ENCODE measurements around the gene IL31RA. TPM values are rescaled to one million over a fixed set of nuclear protein-coding genes. Genes with fewer than 3 reads are reported as not detected.

IL31RA gene
- total RNA-seq, 4 donors from 2014 or later: 0.07 TPM; not detected in 3

DNA sequence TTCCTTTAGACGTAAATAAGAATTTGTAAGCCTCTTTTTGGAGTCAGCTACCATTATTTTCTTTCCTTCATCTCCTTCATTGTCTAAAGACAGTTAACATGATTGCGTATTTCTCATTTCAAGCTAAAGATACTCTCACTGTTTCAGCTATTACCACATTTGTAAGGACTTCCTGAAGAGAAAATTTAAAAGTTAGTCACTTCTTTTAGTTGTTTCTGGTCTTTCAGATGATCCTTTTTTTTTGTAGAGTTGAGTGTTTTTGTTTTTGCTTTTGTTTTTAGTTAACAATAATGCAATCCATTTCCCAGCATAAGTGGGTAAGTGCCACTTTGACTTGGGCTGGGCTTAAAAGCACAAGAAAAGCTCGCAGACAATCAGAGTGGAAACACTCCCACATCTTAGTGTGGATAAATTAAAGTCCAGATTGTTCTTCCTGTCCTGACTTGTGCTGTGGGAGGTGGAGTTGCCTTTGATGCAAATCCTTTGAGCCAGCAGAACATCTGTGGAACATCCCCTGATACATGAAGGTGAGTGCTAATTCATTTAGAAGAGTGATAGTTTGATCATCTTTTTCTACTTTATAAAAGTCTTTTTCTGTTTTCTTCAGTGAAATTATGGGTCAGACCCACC, 2.0 kb downstream of the IL31RA start:
- Histone ChIP-seq H3K9me3 (no peaks in the 10 kb centered on the region), H3K36me3 (no peaks in the 10 kb centered on the region), H3K4me3 (no peak overlapping the region), H3K27ac (no peak overlapping the region), H3K4me1 (no peaks in the 10 kb centered on the region), H3K27me3 (no peaks in the 10 kb centered on the region)
- TF ChIP-seq, protein P1, sequence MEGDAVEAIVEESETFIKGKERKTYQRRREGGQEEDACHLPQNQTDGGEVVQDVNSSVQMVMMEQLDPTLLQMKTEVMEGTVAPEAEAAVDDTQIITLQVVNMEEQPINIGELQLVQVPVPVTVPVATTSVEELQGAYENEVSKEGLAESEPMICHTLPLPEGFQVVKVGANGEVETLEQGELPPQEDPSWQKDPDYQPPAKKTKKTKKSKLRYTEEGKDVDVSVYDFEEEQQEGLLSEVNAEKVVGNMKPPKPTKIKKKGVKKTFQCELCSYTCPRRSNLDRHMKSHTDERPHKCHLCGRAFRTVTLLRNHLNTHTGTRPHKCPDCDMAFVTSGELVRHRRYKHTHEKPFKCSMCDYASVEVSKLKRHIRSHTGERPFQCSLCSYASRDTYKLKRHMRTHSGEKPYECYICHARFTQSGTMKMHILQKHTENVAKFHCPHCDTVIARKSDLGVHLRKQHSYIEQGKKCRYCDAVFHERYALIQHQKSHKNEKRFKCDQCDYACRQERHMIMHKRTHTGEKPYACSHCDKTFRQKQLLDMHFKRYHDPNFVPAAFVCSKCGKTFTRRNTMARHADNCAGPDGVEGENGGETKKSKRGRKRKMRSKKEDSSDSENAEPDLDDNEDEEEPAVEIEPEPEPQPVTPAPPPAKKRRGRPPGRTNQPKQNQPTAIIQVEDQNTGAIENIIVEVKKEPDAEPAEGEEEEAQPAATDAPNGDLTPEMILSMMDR (IDR thresholded peaks at IDR 0.05): no peak
- no peak for TF ChIP-seq POLR2A (IDR thresholded peaks at IDR 0.05)
- no peak for DNase-seq
- intact Hi-C loops (cut with DNase I; ENCODE audit: low total_unique reads): no loop called here

DNA sequence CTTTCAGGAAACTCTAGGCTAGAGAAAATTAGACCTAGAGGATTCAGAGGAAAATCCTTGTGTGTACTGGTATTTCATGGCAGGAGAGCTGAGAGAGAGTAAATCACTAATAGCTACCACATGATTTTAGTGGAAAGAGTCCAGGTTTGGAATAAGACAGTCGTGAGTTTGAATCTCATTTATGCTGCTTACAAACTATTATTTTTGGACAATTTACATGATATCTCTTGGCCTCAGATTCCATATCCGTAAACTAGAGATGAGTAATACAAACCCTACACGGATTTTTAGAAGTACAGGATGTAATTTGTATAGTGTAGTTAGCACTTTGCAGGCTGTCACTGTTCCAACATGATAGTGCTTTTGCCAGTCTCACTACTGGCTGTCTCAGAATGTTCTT, 2.7 kb downstream of the IL31RA start:
- TF ChIP-seq, protein P1 (IDR thresholded peaks at IDR 0.05): no peak
- TF ChIP-seq POLR2A (IDR thresholded peaks at IDR 0.05): no peak
- H3K27ac ChIP-seq: no peak overlapping the region
- H3K27me3 ChIP-seq: no peaks in the 10 kb centered on the region
- no peaks in the 10 kb centered on the region for H3K9me3 ChIP-seq
- H3K4me1 ChIP-seq: no peaks in the 10 kb centered on the region
- no peaks in the 10 kb centered on the region for H3K36me3 ChIP-seq
- intact Hi-C loops (cut with DNase I; ENCODE audit: low total_unique reads): no loop called here
- no peak overlapping the region for H3K4me3 ChIP-seq
- no peak for DNase-seq

DNA sequence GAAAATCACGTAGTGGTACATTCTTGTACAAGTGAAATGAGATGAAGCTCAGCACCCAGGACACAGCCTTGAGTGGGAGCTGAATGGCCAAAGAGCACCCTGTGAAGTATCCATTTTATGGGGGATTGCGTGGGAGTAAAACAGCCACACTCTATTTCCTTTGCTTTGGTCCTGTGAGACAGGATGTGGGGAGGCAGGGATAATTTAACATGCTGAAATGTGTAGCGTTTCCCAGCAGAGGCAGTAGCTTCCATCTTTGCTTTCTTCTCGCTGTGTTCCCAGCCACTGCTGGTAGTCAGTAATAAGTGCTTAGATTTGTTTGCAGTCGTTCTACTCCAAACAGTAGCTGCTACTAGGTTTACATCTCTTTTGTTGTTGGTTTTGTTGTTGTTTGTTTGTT, 4.4 kb downstream of the IL31RA start:
- no peak for TF ChIP-seq POLR2A (IDR thresholded peaks at IDR 0.05)
- TF ChIP-seq, protein P1 (IDR thresholded peaks at IDR 0.05): no peak
- Histone ChIP-seq H3K27ac (no peak overlapping the region), H3K36me3 (no peaks in the 10 kb centered on the region), H3K27me3 (no peaks in the 10 kb centered on the region), H3K4me3 (no peak overlapping the region), H3K9me3 (no peaks in the 10 kb centered on the region), H3K4me1 (no peaks in the 10 kb centered on the region)
- no peak for DNase-seq
- intact Hi-C loops (cut with DNase I; ENCODE audit: low total_unique reads): no loop called here

DNA sequence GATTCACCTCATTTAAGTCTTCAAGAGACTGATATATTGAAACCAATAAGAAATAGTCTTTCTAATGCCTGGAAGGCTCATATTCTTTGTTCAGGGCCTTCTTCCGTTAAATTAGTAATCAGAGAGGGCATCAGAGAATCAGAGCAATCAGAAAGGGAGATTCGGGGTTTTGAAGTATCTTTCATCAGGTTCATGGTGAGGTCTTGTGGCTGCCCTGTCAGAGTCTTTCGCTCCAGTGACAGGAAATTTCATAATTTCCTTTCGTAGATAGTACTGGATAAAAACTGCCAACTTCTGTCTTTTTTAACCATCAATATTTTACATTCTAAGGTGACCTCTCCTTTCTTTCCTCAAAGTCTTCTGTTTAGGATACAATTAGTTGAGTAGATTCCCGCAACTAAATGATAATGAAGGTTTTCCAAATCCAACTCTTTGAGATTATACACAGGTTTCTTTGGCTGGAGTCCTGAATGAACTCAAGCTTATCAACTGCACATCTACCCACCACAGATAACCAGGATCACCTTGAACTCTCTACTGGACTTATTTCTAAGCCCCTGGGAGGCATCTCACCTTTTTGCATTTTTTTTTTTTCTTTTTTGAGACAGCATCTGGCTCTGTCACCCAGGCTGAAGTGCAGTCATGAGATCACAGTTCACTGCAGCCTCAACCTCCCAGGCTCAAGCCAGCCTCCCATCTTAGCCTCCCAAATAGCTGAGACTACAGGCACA, 5.5 kb downstream of the IL31RA start:
- H3K4me3 ChIP-seq: no peak overlapping the region
- DNase-seq: no peak
- no peaks in the 10 kb centered on the region for H3K9me3 ChIP-seq
- intact Hi-C loops (cut with DNase I; ENCODE audit: low total_unique reads): no loop called here
- no peaks in the 10 kb centered on the region for H3K4me1 ChIP-seq
- no peaks in the 10 kb centered on the region for H3K36me3 ChIP-seq
- H3K27me3 ChIP-seq: no peaks in the 10 kb centered on the region
- TF ChIP-seq, protein P1 (IDR thresholded peaks at IDR 0.05): no peak
- no peak for TF ChIP-seq POLR2A (IDR thresholded peaks at IDR 0.05)
- no peak overlapping the region for H3K27ac ChIP-seq

DNA sequence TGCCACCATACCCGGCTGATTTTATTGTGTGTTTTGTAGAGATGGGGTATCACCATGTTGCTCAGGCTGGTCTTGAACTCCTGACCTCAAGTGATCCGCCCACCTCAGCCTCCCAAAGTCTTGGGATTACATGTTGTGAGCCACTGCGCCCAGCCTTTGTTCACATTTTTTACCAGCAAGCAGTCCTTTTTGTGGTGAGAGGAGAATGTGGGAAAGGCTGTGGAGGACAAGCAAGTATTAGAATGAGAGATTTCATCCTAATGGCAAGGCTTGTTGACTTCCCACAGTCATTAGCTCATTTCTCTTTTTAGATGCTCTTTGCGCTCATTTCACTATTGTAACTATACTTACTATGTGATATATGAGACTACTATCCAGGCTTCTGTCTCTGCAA, 6.1 kb downstream of the IL31RA start:
- no peak overlapping the region for H3K4me3 ChIP-seq
- no peak for DNase-seq
- TF ChIP-seq POLR2A (IDR thresholded peaks at IDR 0.05): no peak
- TF ChIP-seq, protein P1 (IDR thresholded peaks at IDR 0.05): no peak
- H3K4me1 ChIP-seq: no peaks in the 10 kb centered on the region
- H3K36me3 ChIP-seq: no peaks in the 10 kb centered on the region
- H3K27me3 ChIP-seq: no peaks in the 10 kb centered on the region
- no peaks in the 10 kb centered on the region for H3K9me3 ChIP-seq
- intact Hi-C loops (cut with DNase I; ENCODE audit: low total_unique reads): no loop called here
- H3K27ac ChIP-seq: no peak overlapping the region

Data from uterus (tissue), 4 donors.